Smooth muscle cell of the pulmonary artery (primary cell): Measurements from ENCODE around the gene DNASE1L2. TPM values are rescaled to one million over a fixed set of nuclear protein-coding genes. Genes with fewer than 3 reads are reported as not detected.

Experiments
- total RNA-seq: library from RNA; depleted of rRNA; stranded (reverse); fragments of >200 nt; gene quantifications from 2 replicates; pipeline ENCODE4 v1.2.3, GENCODE V29; 2014

Gene DNASE1L2, protein sequence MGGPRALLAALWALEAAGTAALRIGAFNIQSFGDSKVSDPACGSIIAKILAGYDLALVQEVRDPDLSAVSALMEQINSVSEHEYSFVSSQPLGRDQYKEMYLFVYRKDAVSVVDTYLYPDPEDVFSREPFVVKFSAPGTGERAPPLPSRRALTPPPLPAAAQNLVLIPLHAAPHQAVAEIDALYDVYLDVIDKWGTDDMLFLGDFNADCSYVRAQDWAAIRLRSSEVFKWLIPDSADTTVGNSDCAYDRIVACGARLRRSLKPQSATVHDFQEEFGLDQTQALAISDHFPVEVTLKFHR
- 0.65 and 0.92 TPM in 2 replicates for total RNA-seq

DNA sequence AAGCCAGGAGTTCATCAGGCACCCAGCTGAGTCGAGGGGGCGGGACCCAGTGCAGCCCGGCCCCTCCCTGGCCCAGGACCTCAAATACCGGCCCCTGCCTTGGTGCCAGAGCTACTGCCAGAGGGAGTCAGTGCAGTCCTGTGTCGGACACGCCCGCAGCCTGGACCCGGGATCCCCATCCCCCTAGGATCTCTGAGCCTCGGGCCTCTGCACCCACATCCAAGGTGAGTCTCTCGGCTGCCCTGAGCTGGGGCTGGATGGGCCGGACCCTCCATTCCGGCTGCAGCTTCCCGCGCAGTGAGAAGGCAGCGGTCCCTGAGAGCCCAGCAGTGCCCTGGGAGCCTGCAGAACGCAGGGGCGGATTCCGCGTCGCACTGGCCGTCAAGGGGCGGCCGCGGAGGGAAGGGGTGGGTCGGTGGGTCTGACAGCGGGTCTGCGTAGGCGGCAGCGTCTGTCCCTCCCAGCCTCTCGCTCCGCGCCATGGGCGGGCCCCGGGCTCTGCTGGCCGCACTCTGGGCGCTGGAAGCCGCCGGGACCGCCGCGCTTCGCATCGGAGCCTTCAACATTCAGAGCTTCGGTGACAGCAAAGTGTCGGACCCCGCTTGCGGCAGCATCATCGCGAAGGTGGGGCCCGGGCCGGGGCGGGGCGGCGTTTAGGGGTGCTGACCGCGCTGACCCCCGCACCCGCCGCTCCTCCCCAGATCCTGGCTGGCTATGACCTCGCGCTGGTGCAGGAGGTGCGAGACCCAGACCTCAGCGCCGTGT is at the start of gene DNASE1L2:
Gene DNASE1L2, plus strand, starts transcription at position 108 of the 765 bp plus-strand sequence. Its CDS starts 373 bp downstream, at position 481.

DNA sequence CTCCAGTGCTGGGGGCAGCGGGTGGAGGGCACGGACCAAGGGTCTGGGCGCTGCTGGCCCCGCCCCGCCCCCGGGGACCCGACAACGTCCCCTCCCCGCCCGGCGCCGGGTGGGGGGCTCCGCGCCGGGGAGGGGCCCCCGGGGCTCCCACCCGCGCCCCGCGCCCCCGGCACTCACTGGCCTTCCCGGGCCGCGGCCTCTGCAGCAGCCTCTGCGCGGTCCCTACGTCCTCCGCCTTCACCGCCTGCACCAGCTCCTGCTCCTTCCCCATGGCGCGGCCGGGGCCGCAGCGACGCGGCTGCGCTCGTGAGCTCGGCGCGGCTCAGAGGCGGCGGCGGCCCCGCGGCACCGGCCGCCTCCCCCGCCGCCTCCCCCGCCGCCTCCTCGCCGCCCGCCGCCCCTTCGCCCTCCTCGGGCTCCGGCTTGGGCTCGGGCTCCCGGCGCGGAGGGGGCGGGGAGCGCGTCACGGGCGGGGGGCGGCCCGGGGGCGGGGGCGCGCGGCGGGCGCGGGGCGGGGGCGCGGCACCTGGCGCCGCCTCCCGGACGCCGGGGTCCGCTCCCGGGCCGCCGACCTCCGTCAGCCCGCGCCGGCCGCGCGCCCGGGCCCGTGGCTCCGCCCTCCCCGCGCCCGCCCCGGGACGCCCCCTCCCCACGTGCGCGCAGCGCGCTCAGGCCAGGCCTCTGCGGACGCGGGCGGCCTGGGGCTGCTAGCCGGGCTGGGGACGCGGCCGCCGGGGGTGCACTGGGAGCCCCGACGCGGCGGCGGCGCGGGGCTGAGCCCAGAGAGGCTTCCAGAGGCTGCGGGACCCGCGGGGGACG is 39.9 kb upstream of the DNASE1L2 start, which contains the start of gene CASKIN1:
Gene CASKIN1, minus strand, starts transcription at position 444 of the 819 bp plus-strand sequence. Its CDS starts 173 bp downstream, at position 271.

DNA sequence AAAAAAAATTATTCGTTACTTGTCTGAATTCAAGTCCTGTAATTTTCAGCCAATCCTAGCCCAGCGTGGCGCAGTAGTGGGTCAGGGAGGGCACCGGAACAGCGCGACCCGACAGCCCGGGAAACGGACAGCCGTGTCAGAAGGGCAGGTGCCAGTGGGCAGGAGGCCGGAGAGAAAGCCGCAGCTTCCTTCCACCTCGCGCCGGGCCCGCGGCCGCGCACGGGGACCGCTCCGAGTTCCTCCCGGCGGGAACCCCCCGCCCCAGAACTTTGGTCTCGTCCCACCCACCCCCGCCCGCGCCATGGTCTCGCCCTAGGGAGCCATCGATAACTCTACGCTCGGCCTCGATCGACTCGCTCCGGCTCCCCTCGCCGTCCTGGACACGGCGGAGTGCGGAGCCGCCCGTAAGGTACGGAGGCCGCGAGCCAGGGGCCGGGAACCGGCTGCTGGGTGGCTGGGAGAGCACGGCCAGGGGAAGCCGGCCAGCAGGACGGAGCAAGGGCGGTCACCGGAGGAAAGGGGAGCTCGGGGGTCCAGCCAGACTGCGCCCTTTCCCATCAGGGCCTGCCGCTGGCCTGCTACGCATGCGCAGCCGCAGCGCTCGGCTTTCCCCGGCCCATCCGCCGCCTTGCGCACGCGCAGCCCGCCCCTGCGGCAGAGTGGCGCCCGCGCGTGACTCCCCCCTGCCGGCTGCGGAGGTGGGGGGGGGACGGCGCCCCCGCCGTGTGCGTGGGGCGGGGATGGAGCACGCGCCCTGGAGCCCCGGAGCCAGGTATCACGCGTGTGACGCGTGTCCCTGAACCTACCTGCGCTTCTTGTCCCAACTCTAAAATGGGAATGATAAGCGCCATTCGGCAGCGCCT is 30.9 kb upstream of the DNASE1L2 start, which contains the start of gene MLST8:
Gene MLST8, plus strand, starts transcription at position 351 of the 863 bp plus-strand sequence. CDS start 632 bp downstream, outside the sequence.

DNA sequence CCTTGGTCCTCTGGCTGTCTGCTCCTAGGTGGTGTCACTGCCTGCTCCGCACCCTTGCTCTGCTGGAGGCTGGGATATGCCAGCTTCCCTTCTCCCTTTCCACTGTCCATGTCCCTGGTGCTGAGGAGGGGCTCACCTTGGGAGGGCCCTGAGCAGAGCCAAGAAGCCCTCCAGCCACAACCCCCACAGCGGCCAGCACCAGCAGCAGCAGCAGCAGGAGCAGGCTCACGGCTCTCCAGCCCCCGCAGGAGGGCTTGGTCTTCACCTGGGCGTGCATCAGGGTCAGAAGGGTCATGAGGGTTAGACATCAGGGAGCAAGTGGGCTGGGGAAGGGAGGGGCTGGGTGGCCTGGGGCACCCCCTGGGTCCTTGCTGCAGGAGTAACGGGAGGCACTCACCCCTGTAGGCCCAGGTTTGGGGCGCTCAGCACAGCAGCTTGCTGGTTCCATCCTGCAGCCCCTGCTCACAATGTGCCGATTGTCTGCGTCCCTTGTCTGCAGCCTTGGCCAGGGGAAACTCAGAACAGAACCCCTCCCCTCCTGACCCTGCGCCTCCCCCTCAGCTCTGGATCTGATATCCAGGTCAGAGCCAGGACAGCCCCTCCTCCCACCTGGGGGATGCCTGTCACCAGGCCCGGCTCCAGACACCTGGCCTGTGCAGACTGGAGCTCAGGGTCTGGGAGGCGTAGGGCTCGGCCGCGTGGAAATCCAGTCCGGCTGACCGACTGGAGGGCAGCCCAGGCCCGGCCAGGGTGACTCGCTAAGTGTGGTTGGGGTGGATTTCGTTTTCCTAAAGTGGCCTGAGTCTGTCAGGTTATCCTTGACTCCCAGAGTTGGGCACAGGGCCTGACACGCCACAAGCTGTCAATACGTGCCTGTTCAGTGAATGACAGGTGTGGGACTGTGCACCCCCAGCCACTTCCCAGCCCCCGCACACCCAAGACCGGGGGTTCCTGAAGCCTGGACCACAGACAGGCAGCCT is 25.6 kb upstream of the DNASE1L2 start, which contains the start of gene BRICD5:
Gene BRICD5, minus strand, starts transcription at position 478 of the 980 bp plus-strand sequence. Its CDS starts 30 bp downstream, at position 448.

DNA sequence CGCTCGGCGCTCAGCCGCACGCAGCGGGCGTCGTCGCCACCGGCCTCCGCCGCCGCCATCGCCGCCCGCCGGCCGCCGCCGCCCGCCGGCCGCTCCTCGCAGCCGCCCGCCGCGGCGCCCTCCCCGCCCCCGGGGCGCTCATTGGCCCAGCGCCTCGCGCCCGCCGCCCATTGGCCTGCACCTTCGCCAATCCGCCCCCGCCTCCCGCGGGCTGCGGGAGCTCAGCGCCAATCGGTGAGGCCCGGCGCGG is 21.6 kb upstream of the DNASE1L2 start, which contains the start of gene PGP:
Gene PGP, minus strand, starts transcription at position 122 of the 250 bp plus-strand sequence. Its CDS starts 63 bp downstream, at position 59.

DNA sequence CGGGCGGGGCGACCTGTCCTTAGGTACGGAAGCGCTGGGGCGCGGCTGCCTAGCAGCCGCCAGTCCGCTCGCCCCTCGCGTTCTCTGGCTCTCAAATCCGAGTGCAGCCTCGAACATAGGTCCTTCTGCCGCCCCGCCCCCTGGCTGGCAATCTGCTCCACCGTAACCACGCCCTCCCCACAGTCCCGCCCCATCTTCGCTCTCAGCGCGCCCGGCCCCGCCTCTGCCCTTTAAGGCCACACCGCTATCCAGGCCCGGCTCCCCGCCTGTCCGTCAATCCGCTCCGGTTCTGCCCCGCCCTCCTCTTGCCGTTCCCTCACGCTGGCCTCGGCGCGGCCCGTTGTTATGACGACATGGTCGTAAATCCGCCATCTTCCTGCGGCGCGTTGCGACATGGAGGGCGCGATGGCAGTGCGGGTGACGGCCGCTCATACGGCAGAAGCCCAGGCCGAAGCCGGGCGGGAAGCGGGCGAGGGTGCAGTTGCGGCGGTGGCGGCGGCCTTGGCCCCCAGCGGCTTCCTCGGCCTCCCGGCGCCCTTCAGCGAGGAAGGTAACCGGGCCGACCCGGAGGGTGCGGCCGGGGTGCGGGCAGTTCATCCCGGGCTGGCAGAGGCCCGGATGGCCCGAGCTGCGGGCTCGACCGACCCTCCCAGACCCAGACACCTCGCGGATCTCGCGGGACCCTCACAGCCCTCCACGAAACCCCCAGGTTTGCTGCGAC is 12.9 kb upstream of the DNASE1L2 start, which contains the start of gene E4F1:
Gene E4F1, plus strand, starts transcription at position 371 of the 721 bp plus-strand sequence. Its CDS starts 23 bp downstream, at position 394.

DNA sequence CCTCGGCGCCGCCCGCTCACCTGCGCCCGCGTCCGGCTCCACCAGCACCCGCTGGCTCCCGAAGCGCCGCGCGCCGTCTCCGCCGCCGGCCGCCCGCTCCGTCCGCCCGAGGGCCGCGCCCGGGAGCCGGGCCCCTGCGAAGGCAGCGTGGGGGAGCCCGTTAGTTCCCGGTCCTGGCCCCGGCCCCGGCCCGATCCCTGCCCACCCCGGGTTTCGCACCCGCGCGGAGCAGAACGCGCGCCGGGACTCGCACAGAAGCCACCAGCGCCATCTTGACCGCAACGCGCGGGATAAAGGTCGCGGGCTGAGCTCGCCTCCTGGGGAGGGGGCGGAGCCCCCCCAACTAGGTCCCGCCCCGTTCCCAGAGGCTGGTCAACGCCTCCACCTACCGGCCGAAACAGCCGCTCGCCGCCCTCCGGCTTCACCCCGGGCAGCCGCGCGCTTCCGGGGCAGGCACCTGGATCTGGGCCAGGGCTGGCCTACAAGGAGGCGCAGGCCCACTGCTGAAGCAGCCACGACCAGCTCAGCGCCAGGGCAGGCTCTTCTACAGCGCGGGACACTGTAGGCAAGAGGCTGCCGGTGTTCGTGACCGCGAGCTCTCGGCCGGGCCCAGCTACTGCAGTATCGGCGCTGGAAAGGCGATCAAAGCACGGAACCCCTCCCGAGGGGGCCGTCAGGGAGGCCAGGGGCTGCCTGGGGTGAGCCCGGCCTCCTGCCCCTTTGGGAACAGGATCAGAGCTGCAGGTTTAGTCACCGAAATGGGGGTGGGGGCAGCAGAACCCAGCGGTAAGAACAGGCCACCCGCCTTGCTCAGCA is 15.3 kb downstream of the DNASE1L2 start, which contains the start of gene ECI1:
Gene ECI1, minus strand, starts transcription at position 292 of the 816 bp plus-strand sequence. Its CDS starts 21 bp downstream, at position 271.

DNA sequence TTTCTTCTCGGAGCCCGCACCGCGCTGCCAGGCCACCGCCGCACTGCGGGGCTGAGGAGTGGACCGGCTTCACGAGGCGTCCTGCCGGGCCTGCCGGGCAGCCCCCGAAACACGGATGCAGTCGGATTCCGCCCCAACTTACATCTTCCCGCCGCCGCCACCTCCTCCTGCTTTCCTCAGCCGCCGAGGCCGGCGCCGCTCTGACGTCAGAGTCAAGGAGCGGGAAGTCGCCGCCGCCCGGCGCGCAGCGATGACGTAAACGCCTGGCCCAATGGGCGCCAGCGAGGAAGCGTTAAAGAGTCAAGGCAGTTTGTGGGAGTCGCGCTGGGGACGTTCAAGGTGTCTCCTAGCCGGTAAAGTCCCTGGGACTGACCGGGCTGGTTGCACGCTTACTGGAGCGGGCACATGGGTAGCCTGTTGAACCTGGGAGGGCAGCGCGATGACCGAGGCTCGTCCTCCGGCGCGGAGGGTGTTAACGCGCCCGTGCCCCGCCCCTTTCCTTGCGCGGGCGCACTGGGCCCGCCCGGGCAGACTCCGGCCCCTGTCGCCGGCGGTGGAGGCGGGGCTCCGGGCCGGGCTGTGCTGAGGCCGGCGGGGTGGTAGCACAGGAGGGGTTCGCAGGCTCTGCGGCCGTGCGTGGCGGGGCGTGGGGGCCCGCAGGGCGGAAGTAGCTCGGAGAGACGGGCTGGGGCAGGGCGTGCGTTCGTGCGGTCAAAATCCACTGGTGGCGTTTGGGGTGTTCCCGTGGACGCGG is 31.8 kb downstream of the DNASE1L2 start, which contains the start of gene RNPS1:
Gene RNPS1, minus strand, starts transcription at position 214 of the 754 bp plus-strand sequence. CDS start 3,483 bp downstream, outside the sequence.

Other genes with a start within 250 kb of the DNASE1L2 start
- gene SYNGR3, start 246.5 kb upstream of the DNASE1L2 start, total RNA-seq = 4.0 and 12.5 TPM in 2 replicates
- gene ZNF598, start 226.6 kb upstream of the DNASE1L2 start, total RNA-seq = 16.4 and 29.0 TPM in 2 replicates
- gene NPW, start 216.7 kb upstream of the DNASE1L2 start, total RNA-seq = 0.85 and 1.0 TPM in 2 replicates
- gene NHERF2, start 209.5 kb upstream of the DNASE1L2 start, total RNA-seq = 66.8 and 76.2 TPM in 2 replicates
- 19.2 and 22.6 TPM in 2 replicates for gene NTHL1, start 188.6 kb upstream of the DNASE1L2 start, total RNA-seq
- 57.9 and 73.0 TPM in 2 replicates for gene TSC2, start 188.5 kb upstream of the DNASE1L2 start, total RNA-seq
- gene PKD1, start 100.5 kb upstream of the DNASE1L2 start, total RNA-seq = 276 and 395 TPM in 2 replicates
- 1.2 and 3.1 TPM in 2 replicates for gene RAB26, start 87.8 kb upstream of the DNASE1L2 start, total RNA-seq
- 70.4 and 97.4 TPM in 2 replicates for gene TRAF7, start 80.7 kb upstream of the DNASE1L2 start, total RNA-seq
- gene CASKIN1, start 39.8 kb upstream of the DNASE1L2 start, total RNA-seq = 0.20 and 1.7 TPM in 2 replicates
- 24.3 and 28.1 TPM in 2 replicates for gene MLST8, start 31.0 kb upstream of the DNASE1L2 start, total RNA-seq
- 1.2 and 2.2 TPM in 2 replicates for gene BRICD5, start 25.6 kb upstream of the DNASE1L2 start, total RNA-seq
- gene PGP, start 21.6 kb upstream of the DNASE1L2 start, total RNA-seq = 6.1 and 11.0 TPM in 2 replicates
- 24.2 and 32.3 TPM in 2 replicates for gene E4F1, start 12.9 kb upstream of the DNASE1L2 start, total RNA-seq
- gene ECI1, start 15.1 kb downstream of the DNASE1L2 start, total RNA-seq = 17.9 and 23.9 TPM in 2 replicates
- gene RNPS1, start 31.7 kb downstream of the DNASE1L2 start, total RNA-seq = 45.6 and 57.1 TPM in 2 replicates
- gene ABCA3, start 104.3 kb downstream of the DNASE1L2 start, total RNA-seq = 13.0 and 16.0 TPM in 2 replicates
- gene CCNF, start 193.0 kb downstream of the DNASE1L2 start, total RNA-seq = 5.0 and 7.8 TPM in 2 replicates
- gene TEDC2, start 223.7 kb downstream of the DNASE1L2 start, total RNA-seq = 2.4 and 2.8 TPM in 2 replicates
- gene NTN3, start 234.9 kb downstream of the DNASE1L2 start, total RNA-seq = 0.85 and 1.3 TPM in 2 replicates
- gene TBC1D24, start 238.7 kb downstream of the DNASE1L2 start, total RNA-seq = 20.7 and 28.8 TPM in 2 replicates